NOMO-1 treated with dmso at 0.1 percent for 144 hours (cell line): ENCODE measurements around the gene GARIN5A.
"Not testable (repeated sequence)": the region's sequence is repeated elsewhere in the genome, so short reads cannot be mapped to it uniquely, and the experiment has no call there.

Experiments used
- DNase-seq: peaks from one replicate; lab custom pipeline; 2025; ENCODE audit not compliant: unreplicated experiment; lab: John Stamatoyannopoulos, UW

Gene GARIN5A

GRCh38 chr19:50489461-50490011 lies 12.9 kb upstream of the GARIN5A start:
- no peak for DNase-seq

GRCh38 chr19:50488389-50489194 lies 11.9 kb upstream of the GARIN5A start:
- DNase-seq, result peak; percentile 36

GRCh38 chr19:50486823-50487515 lies 10.3 kb upstream of the GARIN5A start:
- no peak for DNase-seq

GRCh38 chr19:50485284-50485955 lies 8.8 kb upstream of the GARIN5A start:
- DNase-seq, result no peak

- DNase-seq, result no peak
Measured at GRCh38 chr19:50482916-50483315, 6.3 kb upstream of the GARIN5A start.

- DNase-seq, result no peak
Measured at GRCh38 chr19:50482271-50482855, 5.7 kb upstream of the GARIN5A start.

GRCh38 chr19:50481351-50482149 lies 4.9 kb upstream of the GARIN5A start:
- DNase-seq, result no peak

- no peak for DNase-seq
Measured at GRCh38 chr19:50480281-50481111, 3.8 kb upstream of the GARIN5A start.

- no peak for DNase-seq
Measured at GRCh38 chr19:50479761-50480251, 3.2 kb upstream of the GARIN5A start.

- DNase-seq, result no peak
Measured at GRCh38 chr19:50478901-50479715, 2.5 kb upstream of the GARIN5A start.

GRCh38 chr19:50477751-50478515 lies 1.3 kb upstream of the GARIN5A start:
- no peak for DNase-seq

- DNase-seq, result no peak
Measured at GRCh38 chr19:50476907-50477238, 225 bp upstream of the GARIN5A start.

- no peak for DNase-seq
Measured at GRCh38 chr19:50475736-50476223, 868 bp downstream of the GARIN5A start.

GRCh38 chr19:50475101-50475568 lies 1.5 kb downstream of the GARIN5A start:
- no peak for DNase-seq

- not testable (repeated sequence) for DNase-seq
Measured at GRCh38 chr19:50473336-50473735, 3.3 kb downstream of the GARIN5A start.

- DNase-seq, result no peak
Measured at GRCh38 chr19:50468818-50469217, 7.8 kb downstream of the GARIN5A start.

- no peak for DNase-seq
Measured at GRCh38 chr19:50467566-50467965, 9.1 kb downstream of the GARIN5A start.

GRCh38 chr19:50466706-50467039 lies 10.0 kb downstream of the GARIN5A start:
- DNase-seq, result no peak
